Measurements from ENCODE around the gene UTF1. TPM values are rescaled to one million over a fixed set of nuclear protein-coding genes. Genes with fewer than 3 reads are reported as not detected.
"Not testable (repeated sequence)": the region's sequence is repeated elsewhere in the genome, so short reads cannot be mapped to it uniquely, and the experiment has no call there.

The UTF1 gene
- total RNA-seq, 2 experiments from 2014 or later: not detected

DNA sequence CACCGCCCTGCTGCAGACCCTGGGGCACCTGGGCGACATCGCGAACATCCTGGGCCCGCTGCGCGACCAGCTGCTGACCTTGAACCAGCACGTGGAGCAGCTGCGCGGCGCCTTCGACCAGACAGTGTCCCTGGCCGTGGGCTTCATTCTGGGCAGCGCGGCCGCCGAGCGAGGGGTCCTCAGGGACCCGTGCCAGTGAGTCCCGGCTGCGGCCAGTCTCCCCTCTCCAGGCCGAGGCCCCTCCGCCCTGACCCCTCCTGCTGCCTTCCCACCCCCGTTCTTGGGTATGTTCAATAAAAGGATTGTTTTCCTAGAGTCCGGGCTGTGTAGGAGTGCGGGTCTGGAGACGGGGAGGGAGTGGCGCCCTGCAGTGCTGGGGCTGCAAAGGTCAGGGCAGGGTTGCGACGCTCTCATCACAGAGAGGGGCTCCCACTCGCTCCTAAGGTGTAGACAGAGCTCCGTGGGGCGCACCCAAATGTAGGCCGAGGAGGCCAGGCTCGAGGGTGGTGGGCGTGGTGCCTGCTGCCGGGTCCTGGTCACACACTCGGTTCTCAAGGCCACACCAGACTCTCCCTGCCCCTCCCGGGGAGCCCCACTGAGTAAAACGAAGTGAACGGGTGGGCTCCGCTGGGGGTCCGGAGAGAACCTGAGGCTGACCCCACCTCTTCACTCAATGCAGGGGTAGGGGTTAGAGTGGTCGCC is 1.4 kb downstream of the UTF1 start:
- no TSS peak for BruUV-seq (replicated peaks)
- no peak overlapping the region for H3K27ac ChIP-seq (ENCODE audit: low read depth, low read length, poor library complexity, severe bottlenecking)
- no peaks in the 10 kb centered on the region for H3K4me1 ChIP-seq (ENCODE audit: insufficient read depth, low read length, poor library complexity, severe bottlenecking)
- H3K9me2 ChIP-seq (ENCODE audit: insufficient read depth, low read length): no peaks in the 10 kb centered on the region
- no peak for DNase-seq (ENCODE audit: low spot score)
- intact Hi-C loops (cut with micrococcal nuclease; ENCODE audit: unreplicated experiment): no loop called here
- H3K4me2 ChIP-seq (ENCODE audit: low read length): no peak overlapping the region
- POLR2A ChIA-PET: no interaction called here
- no peaks in the 10 kb centered on the region for H3K79me2 ChIP-seq (ENCODE audit: insufficient read depth, low read depth, low read length)
- no peaks in the 10 kb centered on the region for H3K36me3 ChIP-seq (ENCODE audit: insufficient read depth, low read length)
- CTCF ChIA-PET (ENCODE audit: unreplicated experiment): no interaction called here
- no peak for TF ChIP-seq CTCF (conservative IDR thresholded peaks at IDR 0.05; ENCODE audit: low read length)
- no peak for TF ChIP-seq EZH2phosphoT487 (IDR thresholded peaks at IDR 0.05; ENCODE audit: borderline replicate concordance, low read depth, low read length)
- H3K9me3 ChIP-seq (ENCODE audit: low read length): no peaks in the 10 kb centered on the region
- H3K4me3 ChIP-seq (ENCODE audit: low read depth, low read length, poor library complexity, severe bottlenecking): no peak overlapping the region
- no peak overlapping the region for H2AFZ ChIP-seq (ENCODE audit: low read length)
- no peaks in the 10 kb centered on the region; the same call in 1 of the 2 replicates for H4K20me1 ChIP-seq (ENCODE audit: insufficient read depth, low read length)

- Histone ChIP-seq H2AFZ (ENCODE audit: low read length) (no peak overlapping the region), H3K9me3 (ENCODE audit: low read length) (no peaks in the 10 kb centered on the region), H3K4me3 (ENCODE audit: low read depth, low read length, poor library complexity, severe bottlenecking) (no peak overlapping the region), H3K9me2 (ENCODE audit: insufficient read depth, low read length) (no peaks in the 10 kb centered on the region), H4K20me1 (ENCODE audit: insufficient read depth, low read length) (no peaks in the 10 kb centered on the region; the same call in 1 of the 2 replicates), H3K79me2 (ENCODE audit: insufficient read depth, low read depth, low read length) (no peaks in the 10 kb centered on the region), H3K4me1 (ENCODE audit: insufficient read depth, low read length, poor library complexity, severe bottlenecking) (no peaks in the 10 kb centered on the region), H3K27ac (ENCODE audit: low read depth, low read length, poor library complexity, severe bottlenecking) (no peak overlapping the region), H3K36me3 (ENCODE audit: insufficient read depth, low read length) (no peaks in the 10 kb centered on the region), H3K4me2 (ENCODE audit: low read length) (no peak overlapping the region)
- no peak for TF ChIP-seq CTCF (conservative IDR thresholded peaks at IDR 0.05; ENCODE audit: low read length)
- TF ChIP-seq EZH2phosphoT487 (IDR thresholded peaks at IDR 0.05; ENCODE audit: borderline replicate concordance, low read depth, low read length): no peak
- BruUV-seq (replicated peaks): no TSS peak
- intact Hi-C loops (cut with micrococcal nuclease; ENCODE audit: unreplicated experiment): no loop called here
- POLR2A ChIA-PET: no interaction called here
- no peak for DNase-seq (ENCODE audit: low spot score)
- CTCF ChIA-PET (ENCODE audit: unreplicated experiment): no interaction called here
These were observed 2.0 kb downstream of the UTF1 start for GRCh38 chr10:133231946-133232574.

GRCh38 chr10:133234796-133235195 is 4.8 kb downstream of the UTF1 start:
- CTCF ChIA-PET (ENCODE audit: unreplicated experiment); H3K9me3 ChIP-seq (ENCODE audit: low read length); H3K4me3 ChIP-seq (ENCODE audit: low read depth, low read length, poor library complexity, severe bottlenecking); intact Hi-C loops (cut with micrococcal nuclease; ENCODE audit: unreplicated experiment); H3K9me2 ChIP-seq (ENCODE audit: insufficient read depth, low read length); H3K4me2 ChIP-seq (ENCODE audit: low read length); BruUV-seq (replicated peaks); H2AFZ ChIP-seq (ENCODE audit: low read length); DNase-seq (ENCODE audit: low spot score); H3K36me3 ChIP-seq (ENCODE audit: insufficient read depth, low read length); H3K79me2 ChIP-seq (ENCODE audit: insufficient read depth, low read depth, low read length); H3K27ac ChIP-seq (ENCODE audit: low read depth, low read length, poor library complexity, severe bottlenecking); H4K20me1 ChIP-seq (ENCODE audit: insufficient read depth, low read length); H3K4me1 ChIP-seq (ENCODE audit: insufficient read depth, low read length, poor library complexity, severe bottlenecking); POLR2A ChIA-PET: not testable (repeated sequence)

Measured in OCI-LY7 (cell line).